Measurements from ENCODE around the gene EXO1.

The EXO1 gene

GRCh38 chr1:241891296-241891695 is 43.3 kb downstream of the EXO1 start:
- DNase-seq (ENCODE audit: low read depth in 3 of 3) = no peak

DNA sequence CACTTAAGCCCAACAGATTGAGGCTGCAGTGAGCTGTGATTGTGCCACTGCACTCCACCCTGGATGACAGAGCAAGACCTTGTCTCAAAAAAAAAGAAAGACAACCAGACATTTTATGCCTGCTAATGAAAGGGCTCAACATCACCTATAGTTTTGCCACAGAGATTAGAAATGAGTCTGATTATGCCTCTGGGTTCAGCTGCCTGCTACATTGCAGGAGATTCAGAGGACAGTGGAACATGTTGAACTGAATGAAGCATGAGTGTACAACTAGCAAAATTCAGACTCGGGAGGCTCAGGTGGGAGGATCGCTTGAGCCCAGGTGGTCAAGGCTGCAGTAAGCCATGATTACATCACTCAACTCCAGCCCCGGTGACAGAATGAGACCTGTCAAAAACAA is 46.0 kb downstream of the EXO1 start:
- no peak for DNase-seq (ENCODE audit: low read depth in 3 of 3)

- DNase-seq (ENCODE audit: low read depth in 3 of 3) = no peak
These were observed 47.0 kb downstream of the EXO1 start for GRCh38 chr1:241895013-241895412.

DNA sequence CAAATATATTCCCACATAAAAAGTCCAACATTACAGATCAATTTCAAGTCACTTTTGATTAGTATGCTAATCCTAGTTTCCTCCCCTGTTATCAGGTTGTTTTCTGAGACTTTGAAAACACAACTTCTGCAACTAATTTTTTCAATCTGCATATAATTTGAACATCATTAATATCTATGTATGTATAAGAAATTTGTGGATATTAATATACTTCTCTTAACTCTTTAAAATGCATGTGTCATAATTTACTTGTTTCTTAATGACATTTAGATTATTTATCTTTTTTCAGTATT is 48.6 kb downstream of the EXO1 start:
- no peak for DNase-seq (ENCODE audit: low read depth in 3 of 3)

DNA sequence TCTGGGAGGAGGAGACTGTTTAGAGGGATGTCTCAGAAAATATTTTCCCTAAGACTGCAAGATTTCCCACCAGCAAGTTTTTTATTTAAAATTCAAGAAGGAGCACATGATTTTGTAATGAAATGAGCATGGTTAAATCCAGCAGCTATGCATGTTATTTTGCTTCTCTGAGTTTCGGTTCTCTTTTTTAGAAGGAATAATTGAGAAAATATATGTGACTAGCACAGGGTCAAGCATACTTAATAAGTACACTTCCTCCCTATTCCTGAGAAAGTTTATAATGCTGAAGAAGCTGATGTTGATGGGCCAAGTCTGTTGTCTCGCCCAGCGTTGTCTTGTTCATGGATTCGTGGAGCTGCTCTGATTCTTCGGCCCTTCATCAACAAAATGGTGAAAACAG is 51.2 kb downstream of the EXO1 start:
- no peak for DNase-seq (ENCODE audit: low read depth in 3 of 3)

DNA sequence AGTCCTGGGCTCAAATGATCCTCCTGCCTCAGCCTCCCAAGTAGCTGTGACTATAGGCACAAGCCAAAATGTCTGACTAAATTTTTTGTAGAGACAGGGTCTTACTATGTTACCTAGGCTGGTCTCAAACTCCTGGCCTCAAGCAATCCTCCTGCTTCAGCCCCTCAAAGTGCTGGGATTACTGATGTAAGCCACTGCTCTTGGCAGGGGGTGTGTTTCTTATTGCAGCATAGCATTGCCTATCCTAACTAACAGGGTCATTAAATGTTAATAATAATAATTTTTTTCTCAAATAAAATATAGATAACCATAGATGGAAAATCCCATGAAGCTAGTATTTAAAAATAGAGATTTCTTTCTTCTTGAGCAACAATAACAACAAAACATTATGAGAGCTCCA is 52.4 kb downstream of the EXO1 start:
- DNase-seq (ENCODE audit: low read depth in 3 of 3) = no peak

DNA sequence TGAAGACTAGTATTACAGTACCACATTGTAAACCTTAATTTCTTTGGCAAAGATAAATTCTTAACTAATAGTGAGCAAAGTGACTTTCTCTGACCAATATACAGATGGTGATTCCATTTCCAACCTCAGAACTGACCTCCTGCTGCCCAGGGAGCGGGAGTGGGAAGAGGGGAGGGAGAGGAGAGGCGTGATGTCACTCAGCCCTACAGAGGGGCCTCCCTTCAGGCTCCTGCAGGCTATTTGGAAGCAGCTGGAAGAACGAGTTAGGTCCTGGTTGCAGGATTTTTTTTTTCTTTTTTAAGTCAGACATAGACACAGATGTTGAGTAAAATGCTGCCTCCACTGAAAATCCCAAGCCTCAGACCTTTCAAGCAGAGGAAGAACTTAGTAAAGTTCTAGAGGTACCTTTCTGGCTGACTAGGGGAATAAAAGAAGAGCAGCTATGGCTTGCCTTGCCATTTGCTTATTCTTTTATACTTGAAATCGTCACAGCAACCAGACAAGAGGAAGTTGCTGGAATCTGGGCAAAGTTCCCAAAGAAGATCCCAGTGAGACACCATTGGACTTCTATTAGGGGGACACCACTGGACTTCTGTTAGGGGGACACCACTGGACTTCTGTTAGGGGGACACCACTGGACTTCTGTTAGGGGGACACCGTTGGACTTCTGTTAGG is 54.5 kb downstream of the EXO1 start:
- DNase-seq (ENCODE audit: low read depth in 3 of 3) = no peak

- no peak for DNase-seq (ENCODE audit: low read depth in 3 of 3)
These were observed 68.2 kb downstream of the EXO1 start for GRCh38 chr1:241916196-241916595.

GRCh38 chr1:241917487-241917886 is 69.5 kb downstream of the EXO1 start:
- DNase-seq (ENCODE audit: low read depth in 3 of 3) = no peak

- DNase-seq (ENCODE audit: low read depth in 3 of 3) = no peak
These were observed 70.9 kb downstream of the EXO1 start for GRCh38 chr1:241918879-241919278.

GRCh38 chr1:241924080-241924808 is 76.2 kb downstream of the EXO1 start:
- no peak for DNase-seq (ENCODE audit: low read depth in 3 of 3)

DNA sequence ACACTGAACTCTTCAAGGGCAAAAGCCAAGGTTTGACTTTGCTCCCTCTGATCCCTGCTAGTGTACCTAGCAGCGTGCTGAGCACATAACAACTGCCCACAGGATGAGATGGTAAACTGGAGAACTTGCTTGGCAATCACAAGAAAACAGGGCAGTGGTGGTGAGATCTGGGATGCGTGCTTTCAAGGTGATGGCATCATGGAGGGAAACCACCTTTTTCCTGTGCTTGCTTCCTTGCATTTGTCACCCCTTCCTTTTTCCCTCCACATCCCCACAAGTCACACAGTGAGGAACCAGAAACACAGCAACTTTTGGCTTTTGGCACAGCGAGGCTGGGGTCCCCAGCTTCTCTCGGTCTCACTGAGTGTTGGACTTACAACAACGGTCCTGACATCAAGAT is 78.1 kb downstream of the EXO1 start:
- no peak for DNase-seq (ENCODE audit: low read depth in 3 of 3)

- no peak for DNase-seq (ENCODE audit: low read depth in 3 of 3)
These were observed 79.3 kb downstream of the EXO1 start for GRCh38 chr1:241927321-241927720.

- no peak for DNase-seq (ENCODE audit: low read depth in 3 of 3)
These were observed 84.8 kb downstream of the EXO1 start for GRCh38 chr1:241932845-241933244.

- DNase-seq (ENCODE audit: low read depth in 3 of 3) = no peak
These were observed 86.3 kb downstream of the EXO1 start for GRCh38 chr1:241934201-241934848.

DNA sequence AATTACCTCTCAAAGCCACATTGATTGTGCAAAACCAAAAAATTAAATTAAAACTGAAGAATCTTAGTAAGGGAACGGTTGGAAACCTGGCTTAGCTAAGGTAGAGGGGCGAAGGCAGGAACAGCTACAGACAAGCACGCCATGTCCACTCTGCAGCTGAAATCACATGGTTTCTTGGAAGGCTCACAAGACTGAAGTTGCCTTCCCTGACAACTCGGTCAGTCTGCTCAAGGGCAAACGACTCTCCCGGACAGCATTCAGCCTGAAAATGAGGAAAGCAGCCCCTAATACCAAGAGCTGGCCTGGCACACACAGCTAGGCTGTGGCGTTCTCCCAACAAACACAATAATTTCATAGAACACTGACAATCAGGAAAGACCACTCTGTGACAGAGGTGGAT is 86.9 kb downstream of the EXO1 start:
- DNase-seq (ENCODE audit: low read depth in 3 of 3) = no peak

Data from stimulated activated CD4-positive, alpha-beta T cell treated with anti-CD3 and anti-CD28 coated beads, TNF-alpha, amount 100 ng/mL, for 24 hours (primary cell).